HL-60 (cell line): ENCODE data around the gene TSC22D4.

Experiments
- CTCF ChIP-seq: IDR thresholded peaks from one replicate; pipeline ENCODE4 v1.5.1; 2011; ENCODE audit warnings: low read length, control low read depth, inconsistent platforms; ENCODE audit not compliant: insufficient read depth
- TF ChIP-seq, protein P1 (sequence below): IDR thresholded peaks from 2 replicates; pipeline ENCODE4 v1.6.1; 2012; ENCODE audit warnings: low read depth; ENCODE audit not compliant: insufficient replicate concordance

GRCh38 chr7:100481466-100481865 lies 2.5 kb upstream of the TSC22D4 start:
- TF ChIP-seq CTCF: no peak
- TF ChIP-seq, protein P1, sequence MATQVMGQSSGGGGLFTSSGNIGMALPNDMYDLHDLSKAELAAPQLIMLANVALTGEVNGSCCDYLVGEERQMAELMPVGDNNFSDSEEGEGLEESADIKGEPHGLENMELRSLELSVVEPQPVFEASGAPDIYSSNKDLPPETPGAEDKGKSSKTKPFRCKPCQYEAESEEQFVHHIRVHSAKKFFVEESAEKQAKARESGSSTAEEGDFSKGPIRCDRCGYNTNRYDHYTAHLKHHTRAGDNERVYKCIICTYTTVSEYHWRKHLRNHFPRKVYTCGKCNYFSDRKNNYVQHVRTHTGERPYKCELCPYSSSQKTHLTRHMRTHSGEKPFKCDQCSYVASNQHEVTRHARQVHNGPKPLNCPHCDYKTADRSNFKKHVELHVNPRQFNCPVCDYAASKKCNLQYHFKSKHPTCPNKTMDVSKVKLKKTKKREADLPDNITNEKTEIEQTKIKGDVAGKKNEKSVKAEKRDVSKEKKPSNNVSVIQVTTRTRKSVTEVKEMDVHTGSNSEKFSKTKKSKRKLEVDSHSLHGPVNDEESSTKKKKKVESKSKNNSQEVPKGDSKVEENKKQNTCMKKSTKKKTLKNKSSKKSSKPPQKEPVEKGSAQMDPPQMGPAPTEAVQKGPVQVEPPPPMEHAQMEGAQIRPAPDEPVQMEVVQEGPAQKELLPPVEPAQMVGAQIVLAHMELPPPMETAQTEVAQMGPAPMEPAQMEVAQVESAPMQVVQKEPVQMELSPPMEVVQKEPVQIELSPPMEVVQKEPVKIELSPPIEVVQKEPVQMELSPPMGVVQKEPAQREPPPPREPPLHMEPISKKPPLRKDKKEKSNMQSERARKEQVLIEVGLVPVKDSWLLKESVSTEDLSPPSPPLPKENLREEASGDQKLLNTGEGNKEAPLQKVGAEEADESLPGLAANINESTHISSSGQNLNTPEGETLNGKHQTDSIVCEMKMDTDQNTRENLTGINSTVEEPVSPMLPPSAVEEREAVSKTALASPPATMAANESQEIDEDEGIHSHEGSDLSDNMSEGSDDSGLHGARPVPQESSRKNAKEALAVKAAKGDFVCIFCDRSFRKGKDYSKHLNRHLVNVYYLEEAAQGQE: no peak
